Amygdala (tissue), 56 donors: ENCODE measurements around the gene NAA15.
A peak's percentile ranks its signal among the peaks of the same experiment; 100 is the strongest.
"Not testable (repeated sequence)": the region's sequence is repeated elsewhere in the genome, so short reads cannot be mapped to it uniquely, and the experiment has no call there.

Source experiments
- DNase-seq, 56 donors: peaks; one replicate each; lab custom pipeline; 2025; lab: John Stamatoyannopoulos, UW

The NAA15 gene

GRCh38 chr4:139443661-139444060 is 142.4 kb downstream of the NAA15 start:
- DNase-seq: no peak

DNA sequence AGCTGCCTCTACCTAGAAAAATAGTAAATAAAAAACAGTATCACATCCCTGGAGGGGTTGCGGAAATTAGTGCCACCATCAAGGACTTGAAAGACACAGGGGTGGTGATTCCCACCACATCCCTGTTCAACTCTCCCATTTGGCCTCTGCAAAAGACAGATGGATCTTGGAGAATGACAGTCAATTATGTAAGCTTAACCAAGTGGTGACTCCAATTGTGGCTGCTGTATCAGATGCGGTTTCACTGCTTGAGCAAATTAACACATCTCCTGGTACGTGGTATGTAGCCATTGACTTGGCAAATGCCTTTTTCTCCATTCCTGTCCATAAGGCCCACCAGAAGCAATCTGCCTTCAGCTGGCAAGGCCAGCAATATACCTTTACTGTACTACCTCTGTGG is 143.6 kb downstream of the NAA15 start:
- not testable (repeated sequence) for DNase-seq

- not testable (repeated sequence) for DNase-seq
These were observed 145.8 kb downstream of the NAA15 start for GRCh38 chr4:139447078-139447477.

- no peak for DNase-seq
These were observed 149.3 kb downstream of the NAA15 start for GRCh38 chr4:139450586-139450985.

DNA sequence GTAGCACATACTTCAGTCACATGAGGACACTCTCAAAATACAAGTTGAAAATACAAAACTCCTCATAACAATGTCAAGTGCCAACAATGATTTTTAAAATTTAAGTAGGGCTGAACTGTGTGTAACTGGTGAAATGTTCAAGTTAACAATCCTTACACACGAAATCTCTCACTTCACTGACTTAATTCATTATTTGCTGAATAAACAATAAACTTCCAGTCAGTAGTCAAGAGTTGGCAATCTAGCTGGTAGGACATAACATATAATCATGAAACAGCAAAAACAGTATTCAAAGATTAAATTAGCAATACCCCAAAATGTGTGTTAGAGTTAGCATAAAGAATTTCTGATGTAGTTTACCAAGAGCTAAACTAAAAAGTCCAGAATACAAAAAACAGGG is 150.7 kb downstream of the NAA15 start:
- DNase-seq: no peak

GRCh38 chr4:139453041-139453370 is 151.7 kb downstream of the NAA15 start:
- DNase-seq: no peak

- DNase-seq: peak; percentile 43 to 99 (median 91)
These were observed 152.2 kb downstream of the NAA15 start for GRCh38 chr4:139453371-139454110.

DNA sequence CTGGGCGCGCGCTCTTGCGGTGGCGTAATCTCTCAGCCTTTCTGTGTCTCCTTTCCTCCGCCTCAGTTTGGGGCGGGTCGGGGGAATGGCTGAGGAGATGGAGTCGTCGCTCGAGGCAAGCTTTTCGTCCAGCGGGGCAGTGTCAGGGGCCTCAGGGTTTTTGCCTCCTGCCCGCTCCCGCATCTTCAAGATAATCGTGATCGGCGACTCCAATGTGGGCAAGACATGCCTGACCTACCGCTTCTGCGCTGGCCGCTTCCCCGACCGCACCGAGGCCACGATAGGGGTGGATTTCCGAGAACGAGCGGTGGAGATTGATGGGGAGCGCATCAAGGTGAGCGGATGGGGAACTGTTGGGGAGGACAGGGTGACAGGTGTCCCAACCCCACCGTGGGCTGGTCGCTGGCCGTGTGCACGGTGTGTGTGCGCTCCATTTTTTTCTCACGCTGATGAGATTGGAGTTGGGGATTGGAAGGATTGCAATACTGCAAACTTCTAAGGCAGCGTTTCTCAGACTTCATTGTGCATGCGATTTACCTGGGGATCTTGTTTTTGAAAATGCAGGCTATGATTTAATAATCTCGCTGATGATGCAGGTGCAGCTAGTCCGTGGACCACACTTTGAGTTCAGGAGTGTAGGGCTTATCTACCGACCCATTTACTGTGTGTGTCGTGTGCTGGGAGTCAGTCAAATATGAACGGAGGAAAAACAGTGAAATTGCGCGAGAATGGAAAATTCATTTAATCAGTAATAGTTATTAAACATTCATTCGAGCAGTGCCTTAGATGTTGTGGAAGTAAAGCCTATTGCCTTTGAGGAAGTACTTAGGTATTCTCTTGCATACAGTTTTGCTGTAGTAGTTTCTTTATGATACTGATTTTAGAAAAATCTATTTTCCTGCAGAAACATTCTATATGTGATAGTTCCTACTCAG is 153.1 kb downstream of the NAA15 start, which contains the start of gene RAB33B:
Gene RAB33B, plus strand, starts transcription at position 11 of the 935 bp plus-strand sequence. Its CDS starts 75 bp downstream, at position 86.
- peak in 4 of 56 donors; percentile 43 to 66 (median 53) for DNase-seq

- peak in 1 of 56 donors; percentile 3 for DNase-seq
These were observed 153.8 kb downstream of the NAA15 start for GRCh38 chr4:139455126-139455538.

GRCh38 chr4:139457318-139457717 is 156.0 kb downstream of the NAA15 start:
- no peak for DNase-seq

DNA sequence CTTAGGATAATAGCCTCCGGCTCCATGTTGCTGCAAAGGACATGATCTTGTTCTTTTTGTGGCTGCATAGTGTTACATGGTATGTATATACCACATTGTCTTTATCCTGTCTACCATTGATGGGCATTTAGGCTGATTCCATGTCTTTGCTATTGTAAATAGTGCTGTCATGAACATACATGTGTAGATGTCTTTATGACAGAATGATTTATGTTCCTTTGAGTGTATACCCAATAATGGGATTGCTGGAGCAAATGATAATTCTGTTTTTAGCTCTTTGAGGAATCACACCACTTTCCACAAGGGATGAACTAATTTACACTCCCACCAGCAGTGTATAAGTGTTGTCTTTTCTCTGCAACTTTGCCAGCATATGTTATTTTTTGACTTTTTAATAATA is 157.2 kb downstream of the NAA15 start:
- DNase-seq: no peak

DNA sequence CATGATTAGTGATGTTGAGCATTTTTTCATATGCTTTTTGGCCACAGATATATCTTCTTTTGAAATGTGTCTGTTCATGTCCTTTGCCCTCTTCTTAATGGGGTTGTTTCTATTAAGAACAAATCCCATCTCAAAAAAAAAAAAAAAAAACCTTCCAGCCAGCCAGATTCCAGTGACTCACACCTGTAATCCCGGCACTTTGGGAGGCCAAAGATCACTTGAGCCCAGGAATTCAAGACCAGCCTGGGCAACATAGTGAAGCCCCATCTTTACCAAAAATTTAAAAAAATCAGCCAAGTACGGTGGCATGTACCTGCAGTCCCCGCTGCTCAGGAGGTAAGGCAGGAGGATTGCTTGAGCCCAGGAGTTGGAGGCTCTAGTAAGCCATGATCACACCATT is 157.7 kb downstream of the NAA15 start:
- DNase-seq: no peak

DNA sequence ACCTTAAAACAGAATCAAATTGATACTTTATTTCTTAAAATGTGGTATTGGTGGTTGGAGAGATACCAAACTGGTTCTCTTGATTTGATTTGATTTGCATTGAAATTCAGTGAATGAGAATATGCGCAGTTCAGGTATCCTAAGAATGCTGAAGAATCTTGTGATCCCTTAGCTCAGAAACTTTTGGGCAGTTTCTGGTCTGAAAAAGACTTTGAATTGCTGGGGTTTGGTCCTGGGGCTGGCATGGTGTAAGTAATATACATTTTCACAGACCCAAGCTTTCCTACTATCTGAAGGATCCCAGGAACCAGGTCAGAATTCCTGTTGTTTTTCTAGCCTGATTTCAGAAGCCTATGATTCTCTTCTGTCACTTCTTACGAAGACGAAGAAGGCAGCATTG is 159.3 kb downstream of the NAA15 start:
- DNase-seq: no peak

GRCh38 chr4:139461022-139461628 is 159.8 kb downstream of the NAA15 start:
- no peak for DNase-seq

DNA sequence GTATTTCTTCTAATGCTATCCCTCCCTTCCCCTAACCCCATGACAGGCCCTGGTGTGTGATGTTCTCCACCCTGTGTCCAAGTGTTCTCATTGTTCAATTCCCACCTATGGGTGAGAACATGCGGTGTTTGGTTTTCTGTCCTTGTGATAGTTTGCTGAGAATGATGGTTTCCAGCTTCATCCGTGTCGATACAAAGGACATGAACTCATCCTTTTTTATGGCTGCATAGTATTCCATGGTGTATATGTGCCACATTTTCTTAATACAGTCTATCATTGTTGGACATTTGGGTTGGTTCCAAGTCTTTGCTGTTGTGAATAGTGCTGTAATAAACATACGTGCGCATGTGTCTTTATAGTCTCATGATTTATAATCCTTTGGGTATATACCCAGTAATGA is 163.2 kb downstream of the NAA15 start:
- DNase-seq: not testable (repeated sequence)

GRCh38 chr4:139465922-139466321 is 164.6 kb downstream of the NAA15 start:
- DNase-seq: no peak

GRCh38 chr4:139468756-139469155 is 167.5 kb downstream of the NAA15 start:
- not testable (repeated sequence) for DNase-seq

DNA sequence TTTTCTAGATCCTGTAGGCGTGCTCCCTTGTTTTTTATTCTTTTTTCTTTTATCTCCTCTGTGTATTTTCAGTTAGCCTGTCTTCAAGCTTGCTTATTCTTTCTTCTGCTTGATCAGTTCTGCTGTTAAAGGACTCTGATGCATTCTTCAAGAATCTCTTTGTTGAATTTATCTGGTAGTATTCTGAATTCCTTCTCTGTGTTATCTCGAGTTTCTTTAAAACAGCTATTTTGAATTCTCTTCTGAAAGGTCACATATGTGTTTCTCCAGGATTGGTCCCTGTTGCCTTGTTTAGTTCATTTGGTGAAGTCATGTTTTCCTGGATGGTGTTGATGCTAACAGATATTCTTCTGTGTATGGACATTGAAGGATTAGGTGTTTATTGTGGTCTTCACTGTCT is 167.9 kb downstream of the NAA15 start:
- no peak for DNase-seq
